MM.1S (cell line): ENCODE measurements around the gene MAPK8IP2.

Experiments
- DNase-seq: peaks from one replicate; pipeline ENCODE4 v3.0.0-alpha.2; 2015
- H2AFZ ChIP-seq: fragments of 300-600 bp; sonication (generic); 2 replicates; pipeline ENCODE4 v1.6.0; 2016; ENCODE audit warnings: antibody characterized with exemption, low read length
- H3F3A ChIP-seq: fragments of 300-600 bp; sonication (generic); 2 replicates; pipeline ENCODE4 v1.6.1; 2016; ENCODE audit warnings: mild to moderate bottlenecking, antibody characterized with exemption, low read length, moderate library complexity, mixed read lengths; ENCODE audit not compliant: insufficient read depth
- H3K27ac ChIP-seq: fragments of 300-600 bp; sonication (generic); 2 replicates; pipeline ENCODE4 v1.5.1; 2016; ENCODE audit warnings: mild to moderate bottlenecking, low read length
- H3K27me3 ChIP-seq: fragments of 300-600 bp; sonication (generic); replicated peaks from 2 replicates; pipeline ENCODE4 v1.6.0; 2016; ENCODE audit warnings: low read length; ENCODE audit not compliant: insufficient read depth
- H3K36me3 ChIP-seq: fragments of 300-600 bp; sonication (generic); replicated peaks from 2 replicates; pipeline ENCODE4 v1.6.1; 2016; ENCODE audit warnings: mild to moderate bottlenecking, low read length, mixed read lengths; ENCODE audit not compliant: insufficient read depth
- H3K4me1 ChIP-seq: fragments of 300-600 bp; sonication (generic); 2 replicates; pipeline ENCODE4 v1.6.1; 2016; ENCODE audit warnings: low read length, mixed read lengths
- H3K4me2 ChIP-seq: fragments of 300-600 bp; sonication (generic); 2 replicates; pipeline ENCODE4 v1.6.0; 2016; ENCODE audit warnings: low read depth, low read length
- H3K4me3 ChIP-seq: fragments of 300-600 bp; sonication (generic); 2 replicates; pipeline ENCODE4 v1.5.1; 2016; ENCODE audit warnings: low read length, mixed read lengths
- H3K79me2 ChIP-seq: fragments of 300-600 bp; sonication (generic); 2 replicates; pipeline ENCODE4 v1.6.1; 2016; ENCODE audit warnings: mixed run types, low read length, mixed read lengths
- H3K9ac ChIP-seq: fragments of 300-600 bp; sonication (generic); 2 replicates; pipeline ENCODE4 v1.6.1; 2016; ENCODE audit warnings: low read length, mixed read lengths
- H3K9me2 ChIP-seq: fragments of 300-600 bp; sonication (generic); replicated peaks from 2 replicates; pipeline ENCODE4 v1.6.1; 2016; ENCODE audit warnings: mild to moderate bottlenecking, low read length, mixed read lengths; ENCODE audit not compliant: insufficient read depth
- H3K9me3 ChIP-seq: fragments of 300-600 bp; sonication (generic); replicated peaks from 2 replicates; pipeline ENCODE4 v1.6.1; 2016; ENCODE audit warnings: mild to moderate bottlenecking, low read length, mixed read lengths; ENCODE audit not compliant: insufficient read depth
- H4K20me1 ChIP-seq: fragments of 300-600 bp; sonication (generic); 2 replicates; pipeline ENCODE4 v1.6.1; 2016; ENCODE audit warnings: mild to moderate bottlenecking, low read length, moderate library complexity, mixed read lengths; ENCODE audit not compliant: insufficient read depth
- CTCF ChIP-seq: fragments of 300-600 bp; sonication (generic); IDR thresholded peaks from 2 replicates; pipeline ENCODE4 v1.5.1; 2016; ENCODE audit warnings: antibody characterized with exemption, low read length, mixed read lengths
- EZH2 ChIP-seq: fragments of 300-600 bp; sonication (generic); optimal IDR thresholded peaks from 2 replicates; pipeline ENCODE3; 2017; ENCODE audit warnings: low read depth, mild to moderate bottlenecking, antibody characterized with exemption, low read length, mixed read lengths
- EZH2phosphoT487 ChIP-seq: fragments of 300-600 bp; sonication (generic); IDR thresholded peaks from 2 replicates; pipeline ENCODE4 v1.6.1; 2018; ENCODE audit warnings: antibody characterized with exemption, low read length

The MAPK8IP2 gene

GRCh38 chr22:50600967-50601668 lies 525 bp downstream of the MAPK8IP2 start:
- Histone ChIP-seq H3K9ac (no peak overlapping the region), H4K20me1 (no peaks in the 10 kb centered on the region), H2AFZ (no peak overlapping the region), H3K4me2 (no peak overlapping the region), H3K9me3 (no peaks in the 10 kb centered on the region), H3K36me3 (no peaks in the 10 kb centered on the region), H3K27ac (no peak overlapping the region), H3K79me2 (no peaks in the 10 kb centered on the region), H3F3A (no peaks in the 10 kb centered on the region), H3K4me3 (no peak overlapping the region), H3K4me1 (no peaks in the 10 kb centered on the region), H3K27me3 (peaks cover 84% of the 10 kb centered on the region), H3K9me2 (no peaks in the 10 kb centered on the region)
- TF ChIP-seq EZH2 (no peak), EZH2phosphoT487 (no peak), CTCF (no peak)
- no peak for DNase-seq

GRCh38 chr22:50601669-50602337 lies 1.2 kb downstream of the MAPK8IP2 start:
- H3K79me2 ChIP-seq, result no peaks in the 10 kb centered on the region
- H3K9me2 ChIP-seq, result no peaks in the 10 kb centered on the region
- H3K9ac ChIP-seq, result no peak overlapping the region
- no peak for TF ChIP-seq CTCF
- TF ChIP-seq EZH2phosphoT487, result no peak
- no peak for TF ChIP-seq EZH2
- H3K36me3 ChIP-seq, result no peaks in the 10 kb centered on the region
- H3F3A ChIP-seq, result no peaks in the 10 kb centered on the region
- no peaks in the 10 kb centered on the region for H3K4me1 ChIP-seq
- peaks cover 84% of the 10 kb centered on the region for H3K27me3 ChIP-seq
- DNase-seq, result no peak
- H4K20me1 ChIP-seq, result no peaks in the 10 kb centered on the region
- H3K4me2 ChIP-seq, result no peak overlapping the region
- no peaks in the 10 kb centered on the region for H3K9me3 ChIP-seq
- H2AFZ ChIP-seq, result no peak overlapping the region
- H3K4me3 ChIP-seq, result no peak overlapping the region
- H3K27ac ChIP-seq, result no peak overlapping the region

GRCh38 chr22:50602338-50602700 lies 1.7 kb downstream of the MAPK8IP2 start:
- H3K4me2 ChIP-seq, result no peak overlapping the region
- no peaks in the 10 kb centered on the region for H4K20me1 ChIP-seq
- H3F3A ChIP-seq, result no peaks in the 10 kb centered on the region
- no peak overlapping the region for H3K27ac ChIP-seq
- no peaks in the 10 kb centered on the region for H3K9me2 ChIP-seq
- H3K36me3 ChIP-seq, result no peaks in the 10 kb centered on the region
- H3K9ac ChIP-seq, result no peak overlapping the region
- H3K4me3 ChIP-seq, result no peak overlapping the region
- no peaks in the 10 kb centered on the region for H3K4me1 ChIP-seq
- H3K27me3 ChIP-seq, result peaks cover 84% of the 10 kb centered on the region
- H3K9me3 ChIP-seq, result no peaks in the 10 kb centered on the region
- TF ChIP-seq CTCF (no peak), EZH2 (no peak)
- no peaks in the 10 kb centered on the region for H3K79me2 ChIP-seq
- DNase-seq, result no peak
- no peak overlapping the region for H2AFZ ChIP-seq
